HG03060 (cell line): ENCODE results near the gene SLC2A9.

Source experiments
- ATAC-seq: cut with Tn5 transposase; IDR thresholded peaks from one replicate; pipeline ENCODE4 v1.9.1; 2021; ENCODE audit warnings: low read depth, moderate number of reproducible peaks; ENCODE audit not compliant: unreplicated experiment

SLC2A9 gene

GRCh38 chr4:10022346-10023049 lies 1.2 kb upstream of the SLC2A9 start:
- ATAC-seq: no peak

- no peak for ATAC-seq
Measured at GRCh38 chr4:10021653-10022023, 341 bp upstream of the SLC2A9 start.

- no peak for ATAC-seq
Measured at GRCh38 chr4:10020106-10020505, 1.2 kb downstream of the SLC2A9 start.

GRCh38 chr4:10019521-10020051 lies 1.7 kb downstream of the SLC2A9 start:
- no peak for ATAC-seq

GRCh38 chr4:10018818-10019461 lies 2.4 kb downstream of the SLC2A9 start:
- ATAC-seq: peak; percentile 86

- no peak for ATAC-seq
Measured at GRCh38 chr4:10017037-10017893, 4.0 kb downstream of the SLC2A9 start.

GRCh38 chr4:10016169-10016568 lies 5.1 kb downstream of the SLC2A9 start:
- no peak for ATAC-seq

GRCh38 chr4:10015140-10015753 lies 6.0 kb downstream of the SLC2A9 start:
- ATAC-seq: no peak

GRCh38 chr4:10013722-10014121 lies 7.6 kb downstream of the SLC2A9 start:
- peak; percentile 78 for ATAC-seq

- no peak for ATAC-seq
Measured at GRCh38 chr4:10011885-10012284, 9.4 kb downstream of the SLC2A9 start.

- no peak for ATAC-seq
Measured at GRCh38 chr4:10011277-10011676, 10.0 kb downstream of the SLC2A9 start.

GRCh38 chr4:10009861-10010500 lies 11.3 kb downstream of the SLC2A9 start:
- no peak for ATAC-seq

- ATAC-seq: no peak
Measured at GRCh38 chr4:10008609-10009005, 12.7 kb downstream of the SLC2A9 start.

- no peak for ATAC-seq
Measured at GRCh38 chr4:10007793-10008608, 13.3 kb downstream of the SLC2A9 start.

- ATAC-seq: peak; percentile 28
Measured at GRCh38 chr4:10007436-10007740, 13.9 kb downstream of the SLC2A9 start.

- peak; percentile 7 for ATAC-seq
Measured at GRCh38 chr4:10006601-10007435, 14.5 kb downstream of the SLC2A9 start.

GRCh38 chr4:10006231-10006600 lies 15.1 kb downstream of the SLC2A9 start:
- ATAC-seq: no peak

GRCh38 chr4:10005632-10006031 lies 15.7 kb downstream of the SLC2A9 start:
- no peak for ATAC-seq

GRCh38 chr4:10003666-10004065 lies 17.6 kb downstream of the SLC2A9 start:
- peak; percentile 46 for ATAC-seq
